Type B pancreatic cell (in vitro differentiated cells): ENCODE measurements around the gene TSGA10. TPM values are rescaled to one million over a fixed set of nuclear protein-coding genes. Genes with fewer than 3 reads are reported as not detected.
"Not testable (repeated sequence)": the region's sequence is repeated elsewhere in the genome, so short reads cannot be mapped to it uniquely, and the experiment has no call there.

Experiments used
- DNase-seq: peaks from one replicate; pipeline ENCODE4 v3.0.0; 2021; ENCODE audit warnings: mixed read lengths; ENCODE audit not compliant: unreplicated experiment; ENCODE audit errors: extremely low spot score
- H3K27ac Mint-ChIP-seq: 2 replicates; pipeline ENCODE4 v1.8.0; 2021; ENCODE audit warnings: mild to moderate bottlenecking, mixed read lengths
- H3K27me3 Mint-ChIP-seq: 2 replicates; pipeline ENCODE4 v1.8.0; 2021; ENCODE audit warnings: mixed read lengths
- H3K36me3 Mint-ChIP-seq: 2 replicates; pipeline ENCODE4 v1.8.0; 2021; ENCODE audit warnings: mixed read lengths
- H3K4me1 Mint-ChIP-seq: one replicate; pipeline ENCODE4 v1.8.0; 2021; ENCODE audit warnings: mixed read lengths; ENCODE audit not compliant: unreplicated experiment
- H3K4me3 Mint-ChIP-seq: 2 replicates; pipeline ENCODE4 v1.8.0; 2021; ENCODE audit warnings: mild to moderate bottlenecking, mixed read lengths
- H3K9me3 Mint-ChIP-seq: 2 replicates; pipeline ENCODE4 v1.8.0; 2021; ENCODE audit warnings: mixed read lengths
- CTCF ChIP-seq: fragments of 200-600 bp; sonication (generic); conservative IDR thresholded peaks from 2 replicates; pipeline ENCODE4 v1.5.0; 2021; ENCODE audit warnings: antibody characterized with exemption, mild to moderate bottlenecking
- total RNA-seq: library from RNA; stranded (reverse); gene quantifications from 2 replicates; pipeline ENCODE4 v1.2.1, GENCODE V29; 2021; ENCODE audit warnings: low replicate concordance

TSGA10 gene
- total RNA-seq, 1 donor from 2014 or later = 7.4 TPM

GRCh38 chr2:99000708-99001107 lies 154.0 kb downstream of the TSGA10 start:
- peaks cover 4% of the 10 kb centered on the region for H3K27me3 Mint-ChIP-seq
- H3K27ac Mint-ChIP-seq = no peak overlapping the region
- H3K36me3 Mint-ChIP-seq = no peaks in the 10 kb centered on the region
- TF ChIP-seq CTCF = no peak
- H3K9me3 Mint-ChIP-seq = peaks cover 5% of the 10 kb centered on the region
- DNase-seq = no peak
- no peaks in the 10 kb centered on the region for H3K4me1 Mint-ChIP-seq
- H3K4me3 Mint-ChIP-seq = no peak overlapping the region

GRCh38 chr2:98988695-98989094 lies 166.0 kb downstream of the TSGA10 start:
- H3K9me3 Mint-ChIP-seq, H3K4me1 Mint-ChIP-seq, H3K27ac Mint-ChIP-seq, H3K27me3 Mint-ChIP-seq, H3K4me3 Mint-ChIP-seq, H3K36me3 Mint-ChIP-seq: not testable (repeated sequence)
- peak; percentile 66 for DNase-seq

- peaks cover 4% of the 10 kb centered on the region for H3K27me3 Mint-ChIP-seq
- H3K4me1 Mint-ChIP-seq = no peaks in the 10 kb centered on the region
- no peaks in the 10 kb centered on the region for H3K36me3 Mint-ChIP-seq
- no peak overlapping the region for H3K4me3 Mint-ChIP-seq
- no peak for TF ChIP-seq CTCF
- no peak for DNase-seq
- H3K9me3 Mint-ChIP-seq = no peaks in the 10 kb centered on the region
- H3K27ac Mint-ChIP-seq = no peak overlapping the region
Measured at GRCh38 chr2:98985905-98986666, 168.7 kb downstream of the TSGA10 start.

- no peak overlapping the region for H3K27ac Mint-ChIP-seq
- no peak overlapping the region for H3K4me3 Mint-ChIP-seq
- no peaks in the 10 kb centered on the region for H3K4me1 Mint-ChIP-seq
- no peaks in the 10 kb centered on the region for H3K27me3 Mint-ChIP-seq
- no peak for DNase-seq
- no peak for TF ChIP-seq CTCF
- no peaks in the 10 kb centered on the region for H3K36me3 Mint-ChIP-seq
- peaks cover 8% of the 10 kb centered on the region for H3K9me3 Mint-ChIP-seq
Measured at GRCh38 chr2:98975611-98976010, 179.1 kb downstream of the TSGA10 start.

GRCh38 chr2:98972582-98973167 lies 182.1 kb downstream of the TSGA10 start:
- H3K27me3 Mint-ChIP-seq = peaks cover 3% of the 10 kb centered on the region
- H3K9me3 Mint-ChIP-seq = peaks cover 17% of the 10 kb centered on the region
- H3K4me3 Mint-ChIP-seq = no peak overlapping the region
- H3K27ac Mint-ChIP-seq = no peak overlapping the region
- TF ChIP-seq CTCF = no peak
- no peaks in the 10 kb centered on the region for H3K4me1 Mint-ChIP-seq
- no peaks in the 10 kb centered on the region for H3K36me3 Mint-ChIP-seq
- no peak for DNase-seq

GRCh38 chr2:98959810-98960507 lies 194.8 kb downstream of the TSGA10 start:
- no peak for DNase-seq
- H3K4me3 Mint-ChIP-seq = no peak overlapping the region
- no peak overlapping the region for H3K27ac Mint-ChIP-seq
- no peaks in the 10 kb centered on the region for H3K4me1 Mint-ChIP-seq
- H3K27me3 Mint-ChIP-seq = peaks cover 17% of the 10 kb centered on the region
- TF ChIP-seq CTCF = no peak
- H3K36me3 Mint-ChIP-seq = no peaks in the 10 kb centered on the region
- no peaks in the 10 kb centered on the region for H3K9me3 Mint-ChIP-seq
